ENCODE measurements around the gene PLXNA4.

DNA sequence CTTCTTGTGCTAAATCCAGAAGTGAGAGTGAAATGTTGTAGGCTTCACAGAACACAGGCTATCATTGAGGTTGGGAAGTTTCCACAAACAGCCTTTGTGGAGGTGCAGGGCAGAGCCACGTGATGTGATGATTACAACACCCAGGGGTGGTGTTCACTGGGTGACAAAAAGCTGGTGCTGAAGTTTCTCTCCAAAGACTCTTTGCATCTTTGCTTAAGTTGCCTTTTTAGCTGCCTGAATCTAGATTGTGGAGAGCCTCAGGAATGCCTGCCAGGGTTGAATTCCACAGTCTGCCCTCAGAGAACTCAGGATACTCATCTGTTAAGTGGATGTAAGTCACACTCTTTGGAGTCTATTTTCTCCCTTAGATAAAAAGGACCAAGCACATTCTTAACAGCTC lies 56.3 kb downstream of the PLXNA4 start:
- TF ChIP-seq CTCF (IDR thresholded peaks at IDR 0.05) (no peak), POLR2A (IDR thresholded peaks at IDR 0.05) (no peak), POLR2AphosphoS5 (IDR thresholded peaks at IDR 0.05; ENCODE audit: insufficient read depth in 1 of 2, low read depth in 1 of 2) (no peak)

All from vagina (tissue), 2 donors.